Keratinocyte (primary cell): ENCODE data around the gene CERK. TPM values are rescaled to one million over a fixed set of nuclear protein-coding genes. Genes with fewer than 3 reads are reported as not detected.

Experiments
- DNase-seq: peaks from one replicate; pipeline ENCODE4 v3.0.0-alpha.2; 2011; ENCODE audit warnings: low read depth, missing footprints, low spot score
- FAIRE-seq: peaks from 2 replicates; lab custom pipeline; 2011; peaks lifted over from hg19 to GRCh38; lab: Jason Lieb, UNC
- H2AFZ ChIP-seq: 2 replicates; pipeline ENCODE4 v1.6.0; 2012; ENCODE audit warnings: low read length, control low read depth, inconsistent platforms; ENCODE audit not compliant: control insufficient read depth
- H3K27ac ChIP-seq: 2 replicates; pipeline ENCODE4 v1.5.1; 2011; ENCODE audit warnings: low read length; ENCODE audit not compliant: control insufficient read depth, insufficient read depth
- H3K27me3 ChIP-seq: 3 replicates; pipeline ENCODE4 v1.6.0; 2011; ENCODE audit warnings: low read length; ENCODE audit not compliant: control insufficient read depth, insufficient read depth; ENCODE audit errors: extremely low read depth
- H3K36me3 ChIP-seq, 2 experiments: 2 replicates in 1 of 2; 3 replicates in 1 of 2; pipeline ENCODE4 v1.5.1; 2011; ENCODE audit warnings: low read length in 2 of 2, mild to moderate bottlenecking in 1 of 2; ENCODE audit not compliant: control insufficient read depth in 2 of 2, insufficient read depth in 2 of 2; ENCODE audit errors: extremely low read depth in 1 of 2
- H3K4me1 ChIP-seq: 3 replicates; pipeline ENCODE4 v1.5.1; 2011; ENCODE audit warnings: low read length; ENCODE audit not compliant: control insufficient read depth, insufficient read depth; ENCODE audit errors: extremely low read depth
- H3K4me2 ChIP-seq: 3 replicates; pipeline ENCODE4 v1.6.0; 2011; ENCODE audit warnings: low read depth, low read length; ENCODE audit not compliant: control insufficient read depth, insufficient read depth; ENCODE audit errors: extremely low read depth
- H3K4me3 ChIP-seq, 3 experiments: fragments of 200-600 bp in 1 of 3; sonication (generic) in 1 of 3; 2 replicates in 2 of 3; 3 replicates in 1 of 3; pipeline ENCODE4 v1.5.1; 2011 to 2016; ENCODE audit warnings: low read length in 3 of 3, mild to moderate bottlenecking in 3 of 3, control low read depth in 2 of 3, inconsistent platforms in 1 of 3, low read depth in 1 of 3, mixed read lengths in 1 of 3, mixed run types in 1 of 3, moderate library complexity in 1 of 3; ENCODE audit not compliant: control insufficient read depth in 2 of 3, insufficient read depth in 2 of 3; ENCODE audit errors: extremely low read depth in 1 of 3
- H3K79me2 ChIP-seq: 2 replicates; pipeline ENCODE4 v1.6.0; 2012; ENCODE audit warnings: low read length; ENCODE audit not compliant: control insufficient read depth, insufficient read depth
- H3K9ac ChIP-seq: 3 replicates; pipeline ENCODE4 v1.6.0; 2011; ENCODE audit warnings: low read length; ENCODE audit not compliant: control insufficient read depth, insufficient read depth; ENCODE audit errors: extremely low read depth
- H3K9me1 ChIP-seq: 3 replicates; pipeline ENCODE4 v1.6.0; 2011; ENCODE audit warnings: low read length; ENCODE audit not compliant: control insufficient read depth, insufficient read depth; ENCODE audit errors: extremely low read depth
- H3K9me3 ChIP-seq: 2 replicates; pipeline ENCODE4 v1.5.1; 2012; ENCODE audit warnings: low read depth, low read length; ENCODE audit not compliant: control insufficient read depth
- H4K20me1 ChIP-seq: 3 replicates; pipeline ENCODE4 v1.6.0; 2011; ENCODE audit warnings: low read length; ENCODE audit not compliant: control insufficient read depth, insufficient read depth; ENCODE audit errors: extremely low read depth
- EZH2 ChIP-seq: IDR thresholded peaks from one replicate; pipeline ENCODE4 v1.6.1; 2012; ENCODE audit warnings: inconsistent platforms, mild to moderate bottlenecking, low read length, moderate library complexity
- dilution Hi-C: fragments of 300-500 bp; cut with MboI; formaldehyde crosslinking; loops from one replicate; pipeline ENCODE4 v1.7.0; 2020; ENCODE audit warnings: low sequenced_read_pairs; ENCODE audit not compliant: extremely low pct_ligation_motif_present
- polyA plus RNA-seq, 5 experiments: library from polyadenylated mRNA; depleted of rRNA in 3 of 5; stranded (reverse) in 3 of 5; stranded (forward) in 1 of 5; unstranded in 1 of 5; fragments of >200 nt; gene quantifications; 1 replicate in 1 of 5; 2 replicates in 3 of 5; 3 replicates in 1 of 5; pipeline versions ENCODE4 v1.2.1 to v1.2.3, GENCODE V29; 2011 to 2012; ENCODE audit warnings: missing spikeins in 2 of 5, low read depth in 1 of 5, low replicate concordance in 1 of 5
- TF ChIP-seq, protein P1 (sequence below), 3 experiments: IDR thresholded peaks in 1 of 3; conservative IDR thresholded peaks in 1 of 3; optimal IDR thresholded peaks in 1 of 3; 2 replicates in 2 of 3; 3 replicates in 1 of 3; pipeline versions ENCODE3 to v1.5.1; 2011; ENCODE audit warnings: low read length in 3 of 3, mild to moderate bottlenecking in 3 of 3, moderate library complexity in 2 of 3, control low read depth in 1 of 3, inconsistent platforms in 1 of 3; ENCODE audit not compliant: insufficient read depth in 2 of 3; ENCODE audit errors: extremely low read depth in 1 of 3

Gene CERK
- polyA plus RNA-seq, 1 donor (not counting 4 experiments of a cell fraction or from before 2014, with no cell fraction given): 11.9 TPM

DNA sequence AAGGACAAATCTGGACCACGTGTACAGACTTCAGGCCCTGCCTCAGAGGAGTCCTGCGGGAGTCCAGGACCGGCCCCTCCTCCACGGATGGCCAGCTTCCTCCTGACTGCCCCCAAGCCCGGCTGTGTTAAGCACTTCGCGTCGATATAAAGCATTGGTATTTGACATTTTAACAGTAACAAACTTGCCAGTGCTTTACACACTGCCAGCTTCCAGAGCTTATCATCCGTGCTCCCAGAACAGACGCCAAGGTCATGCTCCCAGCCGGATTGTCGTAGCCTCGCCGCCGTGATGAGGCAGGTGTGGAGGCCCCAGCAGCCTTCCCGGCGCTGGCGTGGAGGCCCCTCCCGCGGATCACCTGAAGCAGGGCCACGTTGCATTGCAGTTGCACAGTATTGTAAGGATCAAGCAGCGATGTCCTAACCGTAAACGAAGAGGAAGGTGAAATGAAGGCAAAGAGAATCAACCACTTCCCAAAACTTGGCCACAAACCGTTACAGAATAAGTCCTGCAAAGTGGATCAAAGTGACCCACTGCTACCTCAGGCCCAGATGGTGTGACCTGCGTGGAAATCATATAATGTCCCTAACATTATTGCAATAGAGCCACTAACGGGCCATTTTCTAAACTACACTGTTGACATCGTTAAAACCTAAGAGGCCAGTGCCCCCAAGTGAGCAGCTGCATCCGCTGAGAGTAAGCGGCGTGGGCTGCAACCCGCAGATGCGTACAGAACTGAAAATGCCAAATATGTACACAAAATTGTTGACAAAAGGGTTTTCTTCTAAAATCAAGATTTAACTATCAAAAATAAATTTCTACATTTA lies 51.6 kb downstream of the CERK start:
- DNase-seq (no peak), FAIRE-seq (no peak)
- Histone ChIP-seq H2AFZ (no peak overlapping the region), H3K4me3 (no peak overlapping the region), H3K4me2 (no peak overlapping the region), H3K9me1 (no peaks in the 10 kb centered on the region), H3K36me3 (peaks cover 0 to 9% of the 10 kb centered on the region in 2 experiments), H3K27me3 (no peaks in the 10 kb centered on the region), H3K9me3 (no peaks in the 10 kb centered on the region), H3K9ac (no peak overlapping the region), H3K27ac (no peak overlapping the region), H3K4me1 (no peaks in the 10 kb centered on the region), H4K20me1 (no peaks in the 10 kb centered on the region), H3K79me2 (no peaks in the 10 kb centered on the region)
- TF ChIP-seq EZH2: no peak
- TF ChIP-seq, protein P1, sequence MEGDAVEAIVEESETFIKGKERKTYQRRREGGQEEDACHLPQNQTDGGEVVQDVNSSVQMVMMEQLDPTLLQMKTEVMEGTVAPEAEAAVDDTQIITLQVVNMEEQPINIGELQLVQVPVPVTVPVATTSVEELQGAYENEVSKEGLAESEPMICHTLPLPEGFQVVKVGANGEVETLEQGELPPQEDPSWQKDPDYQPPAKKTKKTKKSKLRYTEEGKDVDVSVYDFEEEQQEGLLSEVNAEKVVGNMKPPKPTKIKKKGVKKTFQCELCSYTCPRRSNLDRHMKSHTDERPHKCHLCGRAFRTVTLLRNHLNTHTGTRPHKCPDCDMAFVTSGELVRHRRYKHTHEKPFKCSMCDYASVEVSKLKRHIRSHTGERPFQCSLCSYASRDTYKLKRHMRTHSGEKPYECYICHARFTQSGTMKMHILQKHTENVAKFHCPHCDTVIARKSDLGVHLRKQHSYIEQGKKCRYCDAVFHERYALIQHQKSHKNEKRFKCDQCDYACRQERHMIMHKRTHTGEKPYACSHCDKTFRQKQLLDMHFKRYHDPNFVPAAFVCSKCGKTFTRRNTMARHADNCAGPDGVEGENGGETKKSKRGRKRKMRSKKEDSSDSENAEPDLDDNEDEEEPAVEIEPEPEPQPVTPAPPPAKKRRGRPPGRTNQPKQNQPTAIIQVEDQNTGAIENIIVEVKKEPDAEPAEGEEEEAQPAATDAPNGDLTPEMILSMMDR (optimal IDR thresholded peaks at IDR 0.05 in 1 of 3, IDR thresholded peaks at IDR 0.05 in 1 of 3, conservative IDR thresholded peaks at IDR 0.05 in 1 of 3; ENCODE audit: extremely low read depth in 1 of 3, insufficient read depth in 2 of 3, low read length in 3 of 3): no peak
- dilution Hi-C loops: no loop called here

DNA sequence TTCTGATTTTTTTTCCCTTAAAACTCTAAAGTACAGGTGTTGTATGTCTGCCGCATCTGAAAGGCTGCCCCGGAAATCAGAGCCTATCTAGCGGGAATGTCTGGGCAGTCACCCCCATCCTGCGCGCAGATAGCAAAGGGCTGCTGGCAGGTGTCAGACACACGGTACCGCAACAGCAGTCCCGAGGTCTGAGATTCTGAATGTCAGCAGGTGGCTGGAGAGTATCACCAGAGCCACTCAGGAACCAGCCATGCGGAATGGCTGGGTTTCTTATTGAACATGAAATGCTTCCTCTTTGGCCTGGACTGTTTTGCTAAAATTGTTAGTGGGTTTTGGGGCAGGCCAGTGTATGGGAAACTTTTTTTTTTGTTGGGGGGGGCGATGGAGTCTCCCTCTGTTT lies 53.3 kb downstream of the CERK start:
- H4K20me1 ChIP-seq: no peaks in the 10 kb centered on the region
- no peak overlapping the region for H3K27ac ChIP-seq
- no peaks in the 10 kb centered on the region for H3K27me3 ChIP-seq
- H3K9me1 ChIP-seq: no peaks in the 10 kb centered on the region
- H3K4me3 ChIP-seq: no peak overlapping the region
- no peak overlapping the region for H3K4me2 ChIP-seq
- H3K36me3 ChIP-seq: peaks cover 0 to 7% of the 10 kb centered on the region in 2 experiments
- FAIRE-seq: no peak
- H3K4me1 ChIP-seq: no peaks in the 10 kb centered on the region
- dilution Hi-C loops: no loop called here
- H3K9me3 ChIP-seq: no peaks in the 10 kb centered on the region
- no peak for TF ChIP-seq EZH2
- TF ChIP-seq, protein P1 (optimal IDR thresholded peaks at IDR 0.05 in 1 of 3, IDR thresholded peaks at IDR 0.05 in 1 of 3, conservative IDR thresholded peaks at IDR 0.05 in 1 of 3; ENCODE audit: extremely low read depth in 1 of 3, insufficient read depth in 2 of 3, low read length in 3 of 3): no peak
- no peaks in the 10 kb centered on the region for H3K79me2 ChIP-seq
- H3K9ac ChIP-seq: no peak overlapping the region
- H2AFZ ChIP-seq: no peak overlapping the region
- no peak for DNase-seq
